Smooth muscle cell (in vitro differentiated cells): Measurements from ENCODE around the gene DMWD. TPM values are rescaled to one million over a fixed set of nuclear protein-coding genes. Genes with fewer than 3 reads are reported as not detected.

Source experiments
- DNase-seq: peaks from one replicate; lab custom pipeline; 2025; ENCODE audit not compliant: unreplicated experiment; lab: John Stamatoyannopoulos, UW
- H2AFZ ChIP-seq: fragments of 200-600 bp; sonication (generic); 2 replicates; pipeline ENCODE4 v1.6.0; 2016; ENCODE audit warnings: antibody characterized with exemption, low read depth, mild to moderate bottlenecking
- H3F3A ChIP-seq: fragments of 200-600 bp; sonication (generic); 2 replicates; pipeline ENCODE4 v1.6.0; 2017; ENCODE audit warnings: antibody characterized with exemption, low read depth
- H3K27ac ChIP-seq: fragments of 200-600 bp; sonication (generic); 2 replicates; pipeline ENCODE4 v1.5.1; 2016; ENCODE audit warnings: low read depth, mild to moderate bottlenecking
- H3K27me3 ChIP-seq: fragments of 200-600 bp; sonication (generic); 2 replicates; pipeline ENCODE4 v1.6.1; 2016; ENCODE audit warnings: low read depth, mild to moderate bottlenecking
- H3K36me3 ChIP-seq: fragments of 200-600 bp; sonication (generic); 2 replicates; pipeline ENCODE4 v1.5.1; 2016; ENCODE audit warnings: low read depth
- H3K4me1 ChIP-seq: fragments of 200-600 bp; sonication (generic); 2 replicates; pipeline ENCODE4 v1.5.1; 2016; ENCODE audit warnings: low read depth
- H3K4me2 ChIP-seq: fragments of 200-600 bp; sonication (generic); 2 replicates; pipeline ENCODE4 v1.6.0; 2016; ENCODE audit warnings: mild to moderate bottlenecking
- H3K4me3 ChIP-seq: fragments of 200-600 bp; sonication (generic); 2 replicates; pipeline ENCODE4 v1.5.1; 2016; ENCODE audit warnings: mild to moderate bottlenecking
- H3K79me2 ChIP-seq: fragments of 200-600 bp; sonication (generic); 2 replicates; pipeline ENCODE4 v1.6.0; 2016; ENCODE audit warnings: low read depth, mild to moderate bottlenecking
- H3K9ac ChIP-seq: fragments of 200-600 bp; sonication (generic); 2 replicates; pipeline ENCODE4 v1.6.0; 2016; ENCODE audit warnings: low read depth
- H3K9me3 ChIP-seq: fragments of 200-600 bp; sonication (generic); replicated peaks from 2 replicates; pipeline ENCODE4 v1.5.1; 2016; ENCODE audit warnings: low read depth
- H4K20me1 ChIP-seq: fragments of 200-600 bp; sonication (generic); 2 replicates; pipeline ENCODE4 v1.6.0; 2016; ENCODE audit warnings: low read depth
- CTCF ChIP-seq: fragments of 200-600 bp; sonication (generic); IDR thresholded peaks from 2 replicates; pipeline ENCODE4 v1.5.1; 2017; ENCODE audit warnings: borderline replicate concordance, mild to moderate bottlenecking, antibody characterized with exemption; ENCODE audit not compliant: insufficient read depth, poor library complexity, severe bottlenecking
- WGBS: methylation state at CpG from one replicate; pipeline ENCODE4 v1.1.7; 2016; ENCODE audit warnings: low lambda C conversion rate; 5-methylcytosine and 5-hydroxymethylcytosine counted together
- polyA plus RNA-seq: library from polyadenylated mRNA; unstranded; fragments of >200 nt; fragmentation: Nextera tagmentation; extraction: Ambion mirVana; gene quantifications from 2 replicates; pipeline ENCODE4 v1.2.1, GENCODE V29; 2016
- total RNA-seq: library from RNA; depleted of rRNA; stranded (reverse); fragments of >200 nt; gene quantifications from 2 replicates; pipeline ENCODE4 v1.2.3, GENCODE V29; 2014

The DMWD gene
- total and polyA plus RNA-seq, 2 experiments from 2014 or later: 16.1 to 57.6 TPM

GRCh38 chr19:45771311-45771933 is 21.2 kb downstream of the DMWD start:
- no peak overlapping the region for H3K4me3 ChIP-seq
- no peak overlapping the region for H3K9ac ChIP-seq
- no peaks in the 10 kb centered on the region for H3K9me3 ChIP-seq
- H4K20me1 ChIP-seq: peaks cover 16% of the 10 kb centered on the region
- peaks cover 8% of the 10 kb centered on the region for H3K79me2 ChIP-seq
- H3K4me1 ChIP-seq: peaks cover 8% of the 10 kb centered on the region
- DNase-seq: no peak
- no peak overlapping the region for H2AFZ ChIP-seq
- H3K36me3 ChIP-seq: no peaks in the 10 kb centered on the region
- peaks cover 22% of the 10 kb centered on the region for H3F3A ChIP-seq
- no peaks in the 10 kb centered on the region for H3K27me3 ChIP-seq
- peak overlapping the region; percentile 92 for H3K4me2 ChIP-seq
- WGBS: 92% methylated on average over 43 of the region's 46 CpGs
- no peak for TF ChIP-seq CTCF
- no peak overlapping the region for H3K27ac ChIP-seq

GRCh38 chr19:45770192-45771101 is 22.2 kb downstream of the DMWD start:
- no peaks in the 10 kb centered on the region for H3K9me3 ChIP-seq
- TF ChIP-seq CTCF: peak; percentile 96
- peaks cover 16% of the 10 kb centered on the region for H4K20me1 ChIP-seq
- H3K4me2 ChIP-seq: peak overlapping the region; percentile 92
- no peaks in the 10 kb centered on the region for H3K27me3 ChIP-seq
- no peaks in the 10 kb centered on the region for H3K36me3 ChIP-seq
- WGBS: 4% methylated on average over 57 of the region's 79 CpGs
- H3K9ac ChIP-seq: no peak overlapping the region
- no peak overlapping the region for H2AFZ ChIP-seq
- peak overlapping the region; percentile 61 for H3K4me3 ChIP-seq
- peaks cover 22% of the 10 kb centered on the region for H3F3A ChIP-seq
- peak; percentile 99 for DNase-seq
- H3K4me1 ChIP-seq: peaks cover 10% of the 10 kb centered on the region
- peaks cover 12% of the 10 kb centered on the region for H3K79me2 ChIP-seq
- H3K27ac ChIP-seq: peak overlapping the region; percentile 74

GRCh38 chr19:45769821-45770191 is 22.8 kb downstream of the DMWD start:
- no peaks in the 10 kb centered on the region for H3K9me3 ChIP-seq
- under 1% methylated on average over 28 of the region's 28 CpGs for WGBS
- H3K4me1 ChIP-seq: peaks cover 17% of the 10 kb centered on the region
- H3K27me3 ChIP-seq: no peaks in the 10 kb centered on the region
- peak overlapping the region; percentile 61 for H3K4me3 ChIP-seq
- peak overlapping the region; percentile 92 for H3K4me2 ChIP-seq
- peak overlapping the region; percentile 43 for H3K9ac ChIP-seq
- peaks cover 19% of the 10 kb centered on the region for H3F3A ChIP-seq
- H3K36me3 ChIP-seq: no peaks in the 10 kb centered on the region
- peak; percentile 83 for DNase-seq
- H2AFZ ChIP-seq: no peak overlapping the region
- peak overlapping the region; percentile 74 for H3K27ac ChIP-seq
- H4K20me1 ChIP-seq: peaks cover 16% of the 10 kb centered on the region
- no peak for TF ChIP-seq CTCF
- H3K79me2 ChIP-seq: peaks cover 16% of the 10 kb centered on the region
